Urinary bladder (tissue), 4 donors: ENCODE results near the gene SCFD1. TPM values are rescaled to one million over a fixed set of nuclear protein-coding genes. Genes with fewer than 3 reads are reported as not detected.
"Not testable (repeated sequence)": the region's sequence is repeated elsewhere in the genome, so short reads cannot be mapped to it uniquely, and the experiment has no call there.

Source experiments
- DNase-seq: peaks from one replicate; pipeline ENCODE4 v3.0.0-alpha.2; 2015; ENCODE audit errors: extremely low spot score
- H3K27ac ChIP-seq: one replicate; pipeline ENCODE4 v1.5.1; 2013; ENCODE audit warnings: low read depth, mild to moderate bottlenecking, moderate library complexity
- H3K36me3 ChIP-seq: one replicate; pipeline ENCODE4 v1.6.1; 2013; ENCODE audit warnings: mild to moderate bottlenecking, moderate library complexity; ENCODE audit not compliant: insufficient read depth
- H3K4me1 ChIP-seq: one replicate; pipeline ENCODE4 v1.6.1; 2013; ENCODE audit warnings: mild to moderate bottlenecking, moderate library complexity; ENCODE audit not compliant: insufficient read depth
- H3K4me3 ChIP-seq: one replicate; pipeline ENCODE4 v1.5.1; 2013; ENCODE audit warnings: low read depth, low read length
- WGBS: extraction: QIAGEN DNeasy Blood & Tissue Kit; methylation state at CpG from one replicate; pipeline ENCODE4 v1.1.7; 2013; 5-methylcytosine and 5-hydroxymethylcytosine counted together
- polyA plus RNA-seq: library from polyadenylated mRNA; stranded (reverse); fragments of 200-250 nt; gene quantifications from one replicate; pipeline ENCODE4 v1.2.3, GENCODE V29; 2013
- total RNA-seq: library from RNA; depleted of rRNA; stranded (reverse); fragments of >200 nt; gene quantifications from one replicate; pipeline ENCODE4 v1.2.3, GENCODE V29; 2014
- donor health status: healthy with polysubstance abuse.
- donor health status: healthy.

Gene SCFD1
- total and polyA plus RNA-seq, 2 donors: 29.0 to 337 TPM

DNA sequence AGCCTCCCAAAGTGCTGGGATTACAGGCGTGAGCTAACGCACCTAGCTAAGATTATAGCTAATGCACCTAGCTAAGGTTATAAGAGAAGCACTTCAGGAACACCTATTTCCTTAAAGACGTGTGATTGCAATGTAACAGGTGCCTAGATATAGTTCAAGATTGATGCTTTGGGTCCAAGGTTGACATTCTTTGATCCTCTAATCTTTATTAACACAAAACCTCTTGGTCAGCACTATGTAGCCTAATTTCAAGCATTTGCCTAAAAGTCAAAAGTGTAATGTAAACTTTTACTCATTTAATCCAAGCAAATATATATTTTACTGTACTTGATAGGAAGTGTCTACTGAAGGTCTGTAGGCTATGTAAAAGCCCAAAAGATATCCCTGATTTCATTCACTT is 36.5 kb downstream of the SCFD1 start:
- no peak overlapping the region for H3K4me3 ChIP-seq
- H3K4me1 ChIP-seq: no peaks in the 10 kb centered on the region
- DNase-seq: no peak
- 93% methylated on average over 3 of the region's 3 CpGs for WGBS
- H3K36me3 ChIP-seq: peaks cover 5% of the 10 kb centered on the region
- H3K27ac ChIP-seq: no peak overlapping the region

DNA sequence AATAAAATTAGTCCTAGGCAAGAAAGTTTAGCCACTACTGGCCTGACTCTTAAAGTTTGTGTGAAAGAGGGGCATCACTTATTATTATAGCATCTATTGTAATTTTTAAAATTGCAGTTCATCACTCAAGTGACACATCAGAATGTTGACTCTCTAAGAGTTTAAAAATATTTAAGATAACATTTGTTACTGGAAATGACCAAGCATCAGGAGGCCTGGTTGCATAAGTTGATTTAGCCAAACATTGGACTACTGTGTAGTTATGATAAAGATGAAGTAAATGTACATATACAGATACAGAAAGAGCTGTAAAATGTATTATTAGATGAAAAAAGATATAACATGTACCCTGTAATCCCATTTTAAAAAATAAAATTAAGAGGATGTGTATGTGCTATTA is 47.5 kb downstream of the SCFD1 start:
- Histone ChIP-seq H3K4me3 (no peak overlapping the region), H3K27ac (no peak overlapping the region), H3K36me3 (peaks cover 4% of the 10 kb centered on the region), H3K4me1 (no peaks in the 10 kb centered on the region)
- no peak for DNase-seq

DNA sequence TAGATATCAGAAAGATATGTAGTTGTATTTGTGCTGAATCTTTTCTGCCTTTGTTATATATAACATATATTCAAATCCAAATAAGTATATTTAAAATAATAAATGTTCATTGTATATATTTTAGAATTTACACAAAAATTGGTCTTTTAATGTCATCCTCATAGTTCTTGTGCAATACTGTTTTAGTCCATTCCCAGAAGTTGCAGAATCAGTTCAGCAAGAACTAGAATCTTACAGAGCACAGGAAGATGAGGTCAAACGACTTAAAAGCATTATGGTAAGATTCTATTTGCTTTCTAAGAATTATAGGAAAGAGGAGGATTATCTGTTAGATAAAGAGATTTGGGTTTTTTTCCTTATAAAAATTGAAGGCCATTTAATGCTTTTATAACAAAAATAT is 51.0 kb downstream of the SCFD1 start:
- Histone ChIP-seq H3K36me3 (peaks cover 8% of the 10 kb centered on the region), H3K4me1 (no peaks in the 10 kb centered on the region), H3K4me3 (no peak overlapping the region), H3K27ac (no peak overlapping the region)
- 41% methylated on average over 1 of the region's 1 CpG for WGBS
- no peak for DNase-seq

DNA sequence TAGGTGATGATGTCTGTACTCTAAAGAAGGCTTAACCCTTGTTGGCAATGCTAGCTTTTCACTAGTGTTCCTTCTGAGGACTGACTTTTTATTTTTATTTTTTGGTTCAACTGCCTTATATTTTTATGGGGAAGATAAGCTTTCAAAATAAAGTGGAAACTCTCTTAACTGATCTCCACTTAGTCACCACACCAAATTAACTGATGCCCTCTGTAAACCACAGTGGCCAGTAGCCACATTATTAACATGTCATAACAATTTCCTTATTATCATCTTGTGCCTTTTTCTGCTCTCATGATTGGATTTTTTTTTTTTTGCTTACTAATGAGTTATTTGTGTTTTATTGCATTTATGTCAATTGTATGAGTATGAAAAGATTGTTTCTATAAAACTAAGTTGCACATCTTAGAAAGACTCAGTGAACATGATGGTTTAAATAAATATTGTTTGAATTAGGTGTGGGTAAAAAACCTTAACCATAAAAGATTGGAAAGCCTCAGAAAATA is 56.9 kb downstream of the SCFD1 start:
- Histone ChIP-seq H3K36me3 (peaks cover 5% of the 10 kb centered on the region), H3K4me1 (no peaks in the 10 kb centered on the region), H3K4me3 (no peak overlapping the region), H3K27ac (no peak overlapping the region)
- no peak for DNase-seq

DNA sequence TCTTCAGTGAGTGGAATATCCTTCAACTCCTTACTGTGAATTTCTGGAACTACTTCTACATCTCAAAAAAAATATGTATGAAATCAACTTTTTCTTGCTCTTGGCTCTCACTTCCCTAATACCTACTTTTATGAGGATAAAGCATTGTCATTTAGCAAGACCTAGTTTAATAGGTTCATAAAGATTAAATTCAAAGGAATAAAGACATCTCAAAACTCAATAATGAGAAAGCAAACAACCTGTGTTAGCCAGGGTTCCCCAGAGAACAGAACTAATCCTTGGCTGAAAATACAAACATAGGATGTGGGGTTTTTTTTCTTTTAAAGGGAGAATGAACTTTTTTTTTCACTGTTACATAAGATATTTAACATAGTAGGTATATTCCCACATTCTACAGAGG is 57.9 kb downstream of the SCFD1 start:
- H3K4me1 ChIP-seq: no peaks in the 10 kb centered on the region
- H3K4me3 ChIP-seq: no peak overlapping the region
- DNase-seq: no peak
- peaks cover 5% of the 10 kb centered on the region for H3K36me3 ChIP-seq
- H3K27ac ChIP-seq: no peak overlapping the region

DNA sequence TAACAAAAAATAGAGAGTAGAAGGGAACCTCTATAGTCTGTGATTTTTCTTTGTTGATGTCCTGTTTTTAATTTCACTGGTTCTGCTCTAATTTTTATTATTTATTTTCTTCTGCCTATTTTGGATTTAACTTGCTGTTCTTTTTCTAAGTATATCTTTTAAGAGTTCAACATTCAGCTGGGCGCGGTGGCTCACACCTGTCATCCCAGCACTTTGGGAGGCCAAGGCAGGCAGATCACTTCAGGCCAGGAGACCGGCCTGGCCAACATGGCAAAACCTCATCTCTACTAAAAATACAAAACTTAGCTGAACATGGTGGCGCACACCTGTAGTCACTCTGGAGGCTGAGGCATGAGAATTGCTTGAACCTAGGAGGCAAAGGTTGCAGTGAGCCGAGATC is 58.7 kb downstream of the SCFD1 start:
- WGBS: 98% methylated on average over 5 of the region's 5 CpGs

DNA sequence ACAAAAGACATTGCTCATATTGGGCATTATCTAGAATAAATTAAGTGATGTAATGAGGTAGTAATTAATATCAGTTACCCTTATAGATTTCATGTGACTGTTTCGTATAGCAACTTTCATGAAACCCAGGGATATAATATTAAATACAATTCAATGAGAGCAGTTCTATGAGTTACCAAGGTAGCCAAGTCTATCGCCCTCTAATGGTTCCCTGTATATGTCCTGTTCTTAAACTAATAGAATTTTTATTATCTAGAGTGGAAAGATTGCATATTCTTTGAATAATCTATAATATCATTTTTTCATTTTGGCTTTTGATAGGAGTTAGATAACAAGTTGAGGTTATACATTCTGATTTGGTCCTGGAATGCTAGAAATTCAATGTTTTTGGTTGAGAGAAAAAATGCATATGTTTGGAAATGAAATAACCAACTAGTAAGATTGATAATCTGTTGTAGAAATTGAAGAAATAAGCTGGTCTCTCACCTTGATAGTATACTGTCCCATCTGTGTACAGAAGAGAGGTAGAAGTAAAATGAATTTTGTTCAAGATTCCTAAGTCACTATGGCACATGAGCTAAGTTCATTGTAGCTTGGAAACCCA is 59.7 kb downstream of the SCFD1 start:
- Histone ChIP-seq H3K27ac (no peak overlapping the region), H3K4me1 (no peaks in the 10 kb centered on the region), H3K4me3 (no peak overlapping the region), H3K36me3 (peaks cover 5% of the 10 kb centered on the region)
- WGBS: 94% methylated on average over 2 of the region's 2 CpGs
- DNase-seq: no peak

More for the DNA sequence above, 58.7 kb downstream of the SCFD1 start:
- H3K4me1 ChIP-seq, H3K36me3 ChIP-seq, H3K27ac ChIP-seq, H3K4me3 ChIP-seq, DNase-seq: not testable (repeated sequence)

DNA sequence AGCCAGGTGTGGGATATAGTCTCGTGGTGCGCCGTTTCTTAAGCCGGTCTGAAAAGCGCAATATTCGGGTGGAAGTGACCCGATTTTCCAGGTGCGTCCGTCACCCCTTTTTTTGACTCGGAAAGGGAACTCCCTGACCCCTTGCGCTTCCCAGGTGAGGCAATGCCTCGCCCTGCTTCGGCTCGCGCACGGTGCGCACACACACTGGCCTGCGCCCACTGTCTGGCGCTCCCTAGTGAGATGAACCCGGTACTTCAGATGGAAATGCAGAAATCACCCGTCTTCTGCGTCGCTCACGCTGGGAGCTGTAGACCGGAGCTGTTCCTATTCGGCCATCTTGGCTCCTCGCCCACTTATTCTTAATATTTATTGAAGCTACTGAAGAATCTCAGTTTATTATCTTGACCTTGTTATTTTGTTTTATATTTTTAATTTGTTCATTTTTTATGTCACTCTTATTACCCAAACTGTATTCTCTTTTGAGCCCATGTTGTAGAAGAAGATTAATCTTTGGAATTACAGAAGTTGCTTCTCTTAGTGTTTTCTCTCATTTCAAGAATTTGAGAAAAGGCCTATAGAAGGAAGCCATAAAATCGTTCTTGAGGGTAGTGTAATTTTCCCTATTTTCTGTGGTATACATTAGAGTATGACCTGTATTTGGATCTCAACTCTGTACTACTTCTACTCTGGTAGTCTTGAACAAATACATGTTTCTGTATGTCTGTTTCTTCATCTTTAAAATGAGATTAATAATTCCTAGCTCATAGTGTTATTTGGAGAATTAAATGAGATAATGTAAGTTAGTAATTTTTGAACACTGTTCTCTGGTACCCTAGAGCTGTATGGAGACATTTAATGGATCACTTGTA is 68.6 kb downstream of the SCFD1 start:
- H3K27ac ChIP-seq: peak overlapping the region; percentile 67
- 54% methylated on average over 20 of the region's 28 CpGs for WGBS
- H3K36me3 ChIP-seq, H3K4me1 ChIP-seq, DNase-seq, H3K4me3 ChIP-seq: not testable (repeated sequence)

DNA sequence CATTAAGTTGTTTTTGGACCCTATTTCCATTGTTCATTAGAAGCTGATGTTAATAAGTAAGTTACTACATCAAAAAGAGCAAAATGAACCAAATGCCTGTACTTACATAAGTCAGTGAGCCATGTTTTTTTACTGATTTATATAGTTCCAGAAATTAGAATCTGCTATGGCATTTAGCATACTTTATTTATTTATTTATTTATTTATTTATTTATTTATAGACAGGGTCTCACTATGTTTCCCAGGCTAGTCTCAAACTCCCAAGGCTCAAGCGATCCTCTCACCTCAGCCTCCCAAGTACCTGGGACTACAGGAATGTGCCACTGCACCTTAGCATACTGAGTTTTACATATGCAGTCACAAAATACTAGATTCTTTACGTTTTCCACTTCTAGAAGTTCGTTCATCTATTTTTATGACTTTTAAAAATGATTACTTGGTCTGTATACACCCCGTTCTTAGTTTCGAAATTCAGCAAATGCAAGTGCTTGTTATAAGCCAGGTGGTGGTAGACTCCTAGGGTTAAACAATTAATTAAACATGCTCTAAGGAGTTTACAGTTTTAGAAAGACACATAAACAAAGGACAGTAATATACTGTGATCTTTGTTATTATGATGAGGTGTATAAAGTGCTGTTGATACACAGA is 69.8 kb downstream of the SCFD1 start:
- H3K27ac ChIP-seq: no peak overlapping the region
- 92% methylated on average over 5 of the region's 5 CpGs for WGBS
- H3K4me1 ChIP-seq: no peaks in the 10 kb centered on the region
- H3K36me3 ChIP-seq: no peaks in the 10 kb centered on the region
- DNase-seq: no peak
- H3K4me3 ChIP-seq: no peak overlapping the region

DNA sequence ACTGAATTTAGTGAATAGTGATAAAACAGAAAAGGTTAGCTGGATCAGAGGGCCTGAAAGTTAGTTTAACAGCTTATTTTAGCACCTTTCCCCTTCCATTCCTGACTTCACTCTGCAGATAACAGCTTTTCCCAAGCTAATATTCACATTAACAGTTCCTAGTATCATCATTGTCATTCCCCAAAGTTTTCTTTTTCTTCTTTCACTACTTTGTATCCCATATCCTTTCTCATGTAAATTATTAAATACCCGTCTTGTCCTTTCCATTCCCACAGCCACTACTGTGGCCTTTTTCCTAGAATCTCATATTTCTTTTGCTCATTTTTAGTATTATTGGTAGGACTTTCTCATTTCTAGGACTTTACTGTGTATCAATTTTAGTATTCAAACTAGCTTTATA is 70.5 kb downstream of the SCFD1 start:
- H3K4me3 ChIP-seq: no peak overlapping the region
- no peak for DNase-seq
- no peak overlapping the region for H3K27ac ChIP-seq
- H3K4me1 ChIP-seq: no peaks in the 10 kb centered on the region
- WGBS: 100% methylated on average over 1 of the region's 1 CpG
- H3K36me3 ChIP-seq: no peaks in the 10 kb centered on the region

DNA sequence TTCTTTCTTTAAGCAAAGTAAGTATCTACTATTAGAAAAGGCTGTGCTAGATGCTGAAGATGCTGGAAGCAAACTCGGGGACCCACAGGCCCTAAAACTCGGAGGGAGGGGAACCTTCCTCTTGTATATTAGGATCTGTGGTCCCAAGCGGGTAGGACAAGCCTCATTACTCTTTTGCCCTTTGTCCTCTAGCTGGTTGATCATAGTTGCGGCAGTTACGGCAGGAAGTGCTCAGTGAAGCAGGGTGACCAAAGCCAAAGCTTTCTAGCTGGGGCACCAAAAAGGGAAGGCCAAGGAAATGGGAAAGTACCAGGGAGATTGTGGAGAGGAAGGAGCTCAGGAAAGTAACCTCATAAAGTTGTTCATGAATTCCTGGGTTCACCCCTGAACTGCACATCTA is 76.3 kb downstream of the SCFD1 start:
- no peak overlapping the region for H3K27ac ChIP-seq
- WGBS: 92% methylated on average over 5 of the region's 5 CpGs
- no peak for DNase-seq
- H3K4me1 ChIP-seq: no peaks in the 10 kb centered on the region
- H3K36me3 ChIP-seq: no peaks in the 10 kb centered on the region
- H3K4me3 ChIP-seq: no peak overlapping the region

DNA sequence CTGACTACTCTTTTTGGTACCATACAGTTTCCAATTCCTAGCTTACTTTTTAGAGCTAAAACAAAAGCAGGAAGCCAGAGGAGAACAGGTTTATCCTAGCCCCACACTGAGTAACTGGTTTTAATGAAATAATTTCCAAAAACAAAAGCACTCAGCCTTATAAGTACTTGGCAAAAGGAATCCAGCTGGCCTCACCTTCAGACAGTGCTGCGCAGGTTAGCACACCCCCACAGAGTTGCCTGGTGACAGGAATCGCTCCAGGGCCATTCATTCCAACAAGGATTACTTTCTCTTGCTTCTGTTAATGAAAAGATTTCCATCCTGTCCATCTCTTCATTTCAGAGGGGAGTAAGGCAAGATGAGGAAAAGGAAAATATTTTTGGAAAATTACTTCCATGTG is 84.6 kb downstream of the SCFD1 start:
- WGBS: 89% methylated on average over 2 of the region's 2 CpGs
- DNase-seq: no peak
- H3K4me1 ChIP-seq: no peaks in the 10 kb centered on the region
- H3K27ac ChIP-seq: no peak overlapping the region
- H3K4me3 ChIP-seq: no peak overlapping the region
- peaks cover 4% of the 10 kb centered on the region for H3K36me3 ChIP-seq

DNA sequence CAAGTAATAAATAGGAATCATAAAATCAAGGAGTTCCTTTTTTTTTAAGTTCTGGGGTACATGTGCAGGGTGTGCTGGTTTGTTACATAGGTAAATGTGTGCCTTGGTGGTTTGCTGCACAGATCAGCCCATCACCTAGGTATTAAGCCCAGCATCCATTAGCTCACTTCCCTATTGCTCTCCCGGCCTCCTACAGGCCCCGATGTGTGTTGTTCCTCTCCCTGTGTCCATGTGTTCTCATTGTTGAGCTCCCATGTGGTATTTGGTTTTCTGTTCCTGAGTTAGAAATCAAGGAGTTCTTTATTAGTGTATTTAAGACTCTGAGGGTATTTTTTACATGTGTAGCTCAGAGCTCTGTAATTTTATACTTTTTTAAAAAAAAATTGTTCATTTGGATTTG is 86.0 kb downstream of the SCFD1 start:
- WGBS: 79% methylated on average over 2 of the region's 2 CpGs
- H3K27ac ChIP-seq: no peak overlapping the region
- H3K4me1 ChIP-seq: no peaks in the 10 kb centered on the region
- no peak overlapping the region for H3K4me3 ChIP-seq
- peaks cover 5% of the 10 kb centered on the region for H3K36me3 ChIP-seq
- DNase-seq: no peak

DNA sequence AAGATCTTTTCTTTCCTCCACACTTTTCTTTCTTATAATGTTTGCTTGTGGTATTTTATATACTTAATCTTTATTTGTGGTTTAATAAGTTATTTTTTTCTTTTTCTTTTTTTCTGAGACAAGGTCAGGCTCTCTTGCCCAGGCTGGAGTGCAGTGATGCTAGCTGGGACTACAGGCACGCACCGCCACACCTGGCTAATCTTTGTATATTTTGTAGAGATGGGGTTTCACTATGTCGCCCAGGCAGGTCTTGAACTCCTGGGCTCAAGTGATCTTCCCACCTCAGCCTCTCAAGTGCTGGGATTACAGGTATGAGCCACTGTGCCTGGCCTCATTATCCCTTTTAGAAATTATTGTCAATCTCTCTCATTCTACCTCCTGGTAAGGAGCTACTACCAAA is 87.1 kb downstream of the SCFD1 start:
- H3K4me1 ChIP-seq: no peaks in the 10 kb centered on the region
- no peak overlapping the region for H3K4me3 ChIP-seq
- no peak overlapping the region for H3K27ac ChIP-seq
- H3K36me3 ChIP-seq: peaks cover 5% of the 10 kb centered on the region
- no peak for DNase-seq
- WGBS: 98% methylated on average over 3 of the region's 3 CpGs
